H1 (cell line): ENCODE data around the gene RILPL1. TPM values are rescaled to one million over a fixed set of nuclear protein-coding genes. Genes with fewer than 3 reads are reported as not detected.

Source experiments
- ASH2L ChIP-seq: fragments of 200-600, 300-600 bp; sonication (generic); IDR thresholded peaks from one replicate; pipeline ENCODE4 v1.7.1; 2017; ENCODE audit warnings: low read length
- CBX5 ChIP-seq: fragments of 300-800, 300-1000 bp; sonication (generic); IDR thresholded peaks from 2 replicates; pipeline ENCODE4 v1.7.1; 2016; ENCODE audit warnings: antibody characterized with exemption, low read length, low read depth
- CEBPB ChIP-seq: IDR thresholded peaks from 2 replicates; pipeline ENCODE4 v1.6.1; 2012; ENCODE audit warnings: low read depth, low read length
- CTCF ChIP-seq, 3 experiments: IDR thresholded peaks; 1 replicate in 2 of 3; 2 replicates in 1 of 3; pipeline versions ENCODE4 v1.5.1 to v1.6.1; 2011; ENCODE audit warnings: low read length in 3 of 3, mild to moderate bottlenecking in 3 of 3, inconsistent platforms in 2 of 3, low read depth in 1 of 3, moderate library complexity in 1 of 3; ENCODE audit not compliant: insufficient read depth in 1 of 3; ENCODE audit errors: control extremely low read depth in 1 of 3
- E2F6 ChIP-seq: IDR thresholded peaks from 2 replicates; pipeline ENCODE4 v1.6.1; 2012; ENCODE audit warnings: inconsistent platforms
- EP300 ChIP-seq, 2 experiments: IDR thresholded peaks; 1 replicate in 1 of 2; 2 replicates in 1 of 2; pipeline ENCODE4 v1.6.1; 2011 to 2012; ENCODE audit warnings: low read depth in 2 of 2, low read length in 2 of 2, mild to moderate bottlenecking in 2 of 2, borderline replicate concordance in 1 of 2, inconsistent platforms in 1 of 2, moderate library complexity in 1 of 2
- NRF1 ChIP-seq: IDR thresholded peaks from 2 replicates; pipeline ENCODE4 v1.6.1; 2011; ENCODE audit warnings: mild to moderate bottlenecking, low read depth, low read length, improper control_type of control experiment
- RNF2 ChIP-seq: fragments of 200-900, 300-1000 bp; sonication (generic); IDR thresholded peaks from 2 replicates; pipeline ENCODE4 v1.7.1; 2016; ENCODE audit warnings: borderline replicate concordance, low read depth, mild to moderate bottlenecking, antibody characterized with exemption, low read length; ENCODE audit not compliant: poor library complexity, severe bottlenecking; ENCODE audit errors: missing control alignments
- RXRA ChIP-seq: IDR thresholded peaks from 2 replicates; pipeline ENCODE4 v1.6.1; 2011; ENCODE audit warnings: low read depth, mild to moderate bottlenecking, low read length, moderate library complexity; ENCODE audit not compliant: insufficient read depth
- SRF ChIP-seq: IDR thresholded peaks from 2 replicates; pipeline ENCODE4 v1.6.1; 2011; ENCODE audit warnings: mild to moderate bottlenecking, low read depth, low read length, moderate library complexity
- SUZ12 ChIP-seq: fragments of 200-600 bp; sonication (generic); IDR thresholded peaks from 2 replicates; pipeline ENCODE4 v1.6.1; 2012; ENCODE audit warnings: mild to moderate bottlenecking, inconsistent platforms, low read length, moderate library complexity, mixed read lengths
- polyA plus RNA-seq, 7 experiments: library from polyadenylated mRNA; depleted of rRNA in 3 of 7; stranded (reverse) in 5 of 7; unstranded in 2 of 7; fragments of >200 nt in 5 of 7; fragments of 200-250 nt in 2 of 7; gene quantifications; 1 replicate in 5 of 7; 2 replicates in 1 of 7; 4 replicates in 1 of 7; pipeline versions ENCODE4 v1.2.1 to v1.2.3, GENCODE V29; 2011 to 2013; ENCODE audit warnings: missing spikeins in 2 of 7, mixed read lengths in 2 of 7
- total RNA-seq: library from RNA; stranded (reverse); fragmentation: NEBNext Ultra II Directional; extraction: Animal tissue kit (Norgen Biotek cat#: 25700); gene quantifications from 2 replicates; pipeline ENCODE4 v1.2.1, GENCODE V29; 2021

The RILPL1 gene
- total and polyA plus RNA-seq, 2 of the 8 experiments (the other 6 are each of a cell fraction or from before 2014, with no cell fraction given) = 6.7 to 9.4 TPM

GRCh38 chr12:123483602-123484248 lies 49.8 kb downstream of the RILPL1 start (continued):
- no peak for TF ChIP-seq CTCF (IDR thresholded peaks at IDR 0.05; ENCODE audit: control extremely low read depth in 1 of 3, insufficient read depth in 1 of 3, low read depth in 1 of 3, low read length in 3 of 3)
- TF ChIP-seq EP300 (IDR thresholded peaks at IDR 0.05; ENCODE audit: borderline replicate concordance in 1 of 2, low read depth in 2 of 2, low read length in 2 of 2) = no peak
- TF ChIP-seq RXRA = no peak
- TF ChIP-seq ASH2L = no peak
- TF ChIP-seq CEBPB = no peak
- TF ChIP-seq CBX5 = no peak
- no peak for TF ChIP-seq SUZ12
- no peak for TF ChIP-seq E2F6
- TF ChIP-seq RNF2 = no peak
- no peak for TF ChIP-seq SRF
- no peak for TF ChIP-seq NRF1
